Ishikawa (cell line): ENCODE data around the gene ZGPAT.

Experiments
- CEBPB ChIP-seq: IDR thresholded peaks from 2 replicates; pipeline ENCODE4 v1.6.1; 2012
- CREB1 ChIP-seq: IDR thresholded peaks from 2 replicates; pipeline ENCODE4 v1.6.1; 2012; ENCODE audit warnings: low read depth
- EGR1 ChIP-seq: IDR thresholded peaks from 2 replicates; pipeline ENCODE4 v1.6.1; 2012
- EP300 ChIP-seq: IDR thresholded peaks from 2 replicates; pipeline ENCODE4 v1.6.1; 2012; ENCODE audit warnings: borderline replicate concordance
- FOXM1 ChIP-seq: IDR thresholded peaks from 2 replicates; pipeline ENCODE4 v1.6.1; 2012; ENCODE audit warnings: low read depth, borderline replicate concordance
- NFIC ChIP-seq: IDR thresholded peaks from 2 replicates; pipeline ENCODE4 v1.6.1; 2012
- RAD21 ChIP-seq: IDR thresholded peaks from 2 replicates; pipeline ENCODE4 v1.6.1; 2012; ENCODE audit warnings: low read depth
- REST ChIP-seq: IDR thresholded peaks from 2 replicates; pipeline ENCODE4 v1.6.1; 2012; ENCODE audit warnings: low read depth, mild to moderate bottlenecking
- TAF1 ChIP-seq: IDR thresholded peaks from 2 replicates; pipeline ENCODE4 v1.6.1; 2012; ENCODE audit warnings: low read depth, mild to moderate bottlenecking
- TCF12 ChIP-seq: IDR thresholded peaks from 2 replicates; pipeline ENCODE4 v1.6.1; 2012; ENCODE audit warnings: low read depth
- TEAD4 ChIP-seq: IDR thresholded peaks from 2 replicates; pipeline ENCODE4 v1.6.1; 2012
- YY1 ChIP-seq: IDR thresholded peaks from 2 replicates; pipeline ENCODE4 v1.6.1; 2012; ENCODE audit warnings: low read depth
- ZBTB7A ChIP-seq: IDR thresholded peaks from 2 replicates; pipeline ENCODE4 v1.6.1; 2012; ENCODE audit warnings: low read depth
- TF ChIP-seq, protein P1 (sequence below): IDR thresholded peaks from 2 replicates; pipeline ENCODE4 v1.6.1; 2012
- TF ChIP-seq, protein P2 (sequence below): IDR thresholded peaks from 2 replicates; pipeline ENCODE4 v1.6.1; 2012

Gene ZGPAT

DNA sequence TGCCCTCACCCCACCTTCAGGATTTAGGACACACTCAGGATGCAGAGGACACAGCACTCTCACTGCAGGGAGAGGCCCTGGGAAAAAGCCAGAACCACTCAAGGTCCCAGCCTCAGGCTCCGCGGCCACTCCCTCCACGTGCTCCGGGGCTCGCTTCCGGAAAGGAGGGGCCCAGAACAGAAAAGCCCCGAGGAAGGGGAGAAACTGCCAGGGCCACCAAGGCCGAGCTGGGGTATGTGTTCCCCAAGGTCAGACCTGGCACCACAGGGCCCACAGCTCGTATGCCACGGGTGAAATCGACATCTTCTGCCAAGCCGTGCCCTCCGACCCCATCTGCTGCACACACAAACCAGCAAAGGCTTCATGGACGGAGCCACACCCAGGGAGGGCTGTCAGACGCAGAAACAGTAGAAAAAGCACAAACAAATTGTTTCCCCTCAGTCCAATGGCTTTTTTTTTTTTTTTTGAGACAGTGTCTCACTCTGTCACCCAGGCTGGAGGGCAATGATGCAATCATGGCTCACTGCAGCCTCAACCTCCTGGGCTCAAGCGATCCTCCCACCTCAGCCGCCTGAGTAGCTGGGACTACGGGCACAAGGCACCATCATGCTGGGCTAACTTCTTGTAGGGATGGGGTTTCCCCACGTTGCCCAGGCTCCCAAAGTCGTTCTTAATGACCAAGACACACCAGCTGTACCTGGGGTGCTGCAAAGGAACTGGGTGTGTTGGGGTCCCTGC is 65.1 kb downstream of the ZGPAT start:
- TF ChIP-seq, protein P1, sequence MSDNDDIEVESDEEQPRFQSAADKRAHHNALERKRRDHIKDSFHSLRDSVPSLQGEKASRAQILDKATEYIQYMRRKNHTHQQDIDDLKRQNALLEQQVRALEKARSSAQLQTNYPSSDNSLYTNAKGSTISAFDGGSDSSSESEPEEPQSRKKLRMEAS, result no peak
- TF ChIP-seq RAD21, result no peak
- no peak for TF ChIP-seq EGR1
- TF ChIP-seq NFIC, result no peak
- TF ChIP-seq, protein P2, sequence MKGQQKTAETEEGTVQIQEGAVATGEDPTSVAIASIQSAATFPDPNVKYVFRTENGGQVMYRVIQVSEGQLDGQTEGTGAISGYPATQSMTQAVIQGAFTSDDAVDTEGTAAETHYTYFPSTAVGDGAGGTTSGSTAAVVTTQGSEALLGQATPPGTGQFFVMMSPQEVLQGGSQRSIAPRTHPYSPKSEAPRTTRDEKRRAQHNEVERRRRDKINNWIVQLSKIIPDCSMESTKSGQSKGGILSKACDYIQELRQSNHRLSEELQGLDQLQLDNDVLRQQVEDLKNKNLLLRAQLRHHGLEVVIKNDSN, result no peak
- no peak for TF ChIP-seq EP300
- no peak for TF ChIP-seq ZBTB7A
- no peak for TF ChIP-seq REST
- TF ChIP-seq TEAD4, result no peak
- no peak; the same call in 1 of the 2 replicates for TF ChIP-seq CEBPB
- TF ChIP-seq TAF1, result no peak
- TF ChIP-seq CREB1, result no peak
- no peak for TF ChIP-seq TCF12
- no peak for TF ChIP-seq FOXM1
- TF ChIP-seq YY1, result no peak

DNA sequence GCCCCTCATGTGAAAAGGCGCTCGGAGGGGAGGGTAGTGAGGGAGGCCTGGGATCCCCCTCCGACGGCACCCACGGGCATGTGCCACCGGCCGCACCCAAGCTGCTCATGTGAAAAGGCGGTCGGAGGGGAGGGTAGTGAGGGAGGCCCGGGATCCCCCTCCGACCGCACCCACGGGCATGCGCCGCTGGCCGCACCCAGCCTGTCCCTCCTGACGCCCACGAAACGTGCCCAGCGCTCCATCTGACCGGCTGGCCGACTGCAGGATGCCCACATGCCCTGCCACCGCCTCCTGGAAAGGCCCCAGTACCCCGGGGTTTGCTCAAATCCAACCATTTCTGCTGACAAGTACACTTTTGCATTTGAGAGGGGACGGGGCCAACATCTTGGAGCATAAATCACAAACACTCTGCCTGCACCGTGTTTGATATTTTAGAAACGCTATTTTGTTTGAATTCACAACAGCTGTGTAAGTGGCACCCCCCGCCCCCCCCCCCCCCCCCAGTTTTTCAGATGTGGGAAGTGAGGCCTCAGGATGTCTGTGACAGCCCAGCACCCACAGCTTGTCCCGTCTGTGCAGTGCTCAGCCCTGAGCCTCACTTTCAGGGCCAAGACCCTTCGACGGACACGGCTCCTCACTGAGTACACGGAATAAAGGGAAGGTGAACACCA is 65.9 kb downstream of the ZGPAT start:
- TF ChIP-seq CEBPB (no peak), TAF1 (no peak), NFIC (no peak), REST (no peak), TCF12 (no peak), ZBTB7A (no peak), EGR1 (no peak)
- TF ChIP-seq, protein P1, result no peak
- TF ChIP-seq, protein P2, result no peak

DNA sequence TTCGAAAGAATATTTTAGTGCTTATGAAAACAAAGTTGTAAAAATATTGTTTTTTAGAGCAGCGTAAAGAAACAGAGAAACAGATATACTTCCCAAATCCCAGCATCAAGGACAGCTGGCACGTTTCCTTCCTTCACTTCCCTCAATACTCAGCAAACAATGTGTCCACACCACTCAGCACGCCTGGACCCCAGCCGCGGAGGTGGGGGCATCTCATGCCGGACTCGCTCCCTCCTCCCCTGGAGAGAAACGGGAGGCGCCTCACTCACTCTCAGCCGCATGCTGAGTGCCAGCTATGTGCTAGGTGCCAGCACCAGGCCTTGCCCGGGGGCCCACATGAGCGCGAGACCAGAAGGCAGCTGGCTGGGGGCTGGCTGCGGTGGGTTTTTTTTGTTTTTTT is 66.5 kb downstream of the ZGPAT start:
- TF ChIP-seq FOXM1 (no peak), EGR1 (no peak), TEAD4 (no peak), EP300 (no peak), RAD21 (no peak), YY1 (no peak), TCF12 (no peak), REST (no peak), CEBPB (no peak), CREB1 (no peak), TAF1 (no peak), ZBTB7A (no peak), NFIC (no peak)
- TF ChIP-seq, protein P1, result no peak
- TF ChIP-seq, protein P2, result no peak
